Erythroblast (primary cell): ENCODE data around the gene RNF148.

ENCODE experiments used
- GATA1 ChIP-seq: IDR thresholded peaks from 2 replicates; pipeline ENCODE4 v1.6.1; 2011; ENCODE audit warnings: low read depth, mild to moderate bottlenecking, control low read depth, low read length, moderate library complexity
- POLR2A ChIP-seq: IDR thresholded peaks from 2 replicates; pipeline ENCODE4 v1.6.1; 2011; ENCODE audit warnings: mild to moderate bottlenecking, low read length

GRCh38 chr7:122675011-122675410, 27.7 kb downstream of the RNF148 start:
- TF ChIP-seq POLR2A (no peak), GATA1 (no peak)
